Measurements from ENCODE around the gene PTPRO.
A peak's percentile ranks its signal among the peaks of the same experiment; 100 is the strongest.

Gene PTPRO

DNA sequence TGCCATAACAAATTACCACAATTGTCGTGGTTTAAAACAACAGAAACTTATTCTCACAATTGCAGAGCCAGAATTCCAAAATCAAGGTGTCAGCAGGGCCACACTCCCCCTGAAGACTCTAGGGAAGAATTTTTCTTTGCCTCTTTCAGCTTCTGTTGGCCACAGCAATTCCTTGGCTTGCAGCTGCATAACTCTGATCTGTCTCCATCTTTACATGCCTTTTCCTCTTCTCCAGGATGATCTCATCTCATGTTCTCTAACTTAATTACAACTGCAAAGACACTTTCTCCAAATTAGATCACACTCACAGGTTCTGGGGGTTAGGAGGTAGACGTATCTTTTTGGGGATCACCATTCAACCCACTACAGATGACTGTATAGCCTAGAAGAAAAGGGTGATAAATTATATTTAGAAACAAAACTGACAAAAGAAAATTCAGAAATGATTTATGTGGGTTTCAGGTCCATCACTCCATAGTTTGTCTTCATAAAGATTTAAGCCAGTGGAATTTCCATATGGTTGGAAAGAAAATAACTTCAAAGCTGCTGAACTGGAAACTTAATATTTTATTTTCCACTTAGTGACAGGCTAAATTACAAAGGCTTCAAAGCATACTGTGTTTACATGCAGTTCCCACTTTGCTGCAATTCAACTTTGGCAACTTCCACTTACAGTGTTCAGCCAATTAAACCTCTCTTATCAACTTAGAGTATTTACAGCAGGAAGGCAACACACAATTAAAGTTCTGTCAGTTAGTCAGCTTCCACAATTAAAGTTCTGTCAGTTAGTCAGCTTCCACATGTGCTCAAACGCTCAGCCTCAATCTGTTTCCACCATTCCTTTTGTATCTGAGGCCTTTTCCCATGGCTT, 253.6 kb downstream of the PTPRO start:
- DNase-seq (ENCODE audit: low read depth), result no peak
- TF ChIP-seq, protein P1, sequence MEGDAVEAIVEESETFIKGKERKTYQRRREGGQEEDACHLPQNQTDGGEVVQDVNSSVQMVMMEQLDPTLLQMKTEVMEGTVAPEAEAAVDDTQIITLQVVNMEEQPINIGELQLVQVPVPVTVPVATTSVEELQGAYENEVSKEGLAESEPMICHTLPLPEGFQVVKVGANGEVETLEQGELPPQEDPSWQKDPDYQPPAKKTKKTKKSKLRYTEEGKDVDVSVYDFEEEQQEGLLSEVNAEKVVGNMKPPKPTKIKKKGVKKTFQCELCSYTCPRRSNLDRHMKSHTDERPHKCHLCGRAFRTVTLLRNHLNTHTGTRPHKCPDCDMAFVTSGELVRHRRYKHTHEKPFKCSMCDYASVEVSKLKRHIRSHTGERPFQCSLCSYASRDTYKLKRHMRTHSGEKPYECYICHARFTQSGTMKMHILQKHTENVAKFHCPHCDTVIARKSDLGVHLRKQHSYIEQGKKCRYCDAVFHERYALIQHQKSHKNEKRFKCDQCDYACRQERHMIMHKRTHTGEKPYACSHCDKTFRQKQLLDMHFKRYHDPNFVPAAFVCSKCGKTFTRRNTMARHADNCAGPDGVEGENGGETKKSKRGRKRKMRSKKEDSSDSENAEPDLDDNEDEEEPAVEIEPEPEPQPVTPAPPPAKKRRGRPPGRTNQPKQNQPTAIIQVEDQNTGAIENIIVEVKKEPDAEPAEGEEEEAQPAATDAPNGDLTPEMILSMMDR (conservative IDR thresholded peaks at IDR 0.05; ENCODE audit: low read depth, low read length), result no peak
- no peak overlapping the region for H3K4me3 ChIP-seq (ENCODE audit: low read length)

DNA sequence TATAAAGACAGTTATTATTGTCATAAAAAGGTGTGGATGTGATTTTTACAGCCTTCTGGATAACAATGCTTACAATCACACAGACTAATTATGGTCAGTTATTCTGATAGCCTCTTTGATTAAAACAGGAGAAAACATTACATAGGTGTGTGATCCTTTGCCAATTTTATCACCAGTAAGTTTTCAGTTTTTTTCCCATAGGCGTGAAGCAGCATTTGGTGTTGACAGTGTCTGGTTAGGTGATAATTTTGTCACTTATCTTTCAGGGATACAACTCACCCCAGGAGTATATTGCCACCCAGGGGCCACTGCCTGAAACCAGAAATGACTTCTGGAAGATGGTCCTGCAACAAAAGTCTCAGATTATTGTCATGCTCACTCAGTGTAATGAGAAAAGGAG, 258.1 kb downstream of the PTPRO start:
- H3K4me3 ChIP-seq (ENCODE audit: low read length), result no peak overlapping the region
- TF ChIP-seq, protein P1 (conservative IDR thresholded peaks at IDR 0.05; ENCODE audit: low read depth, low read length), result no peak
- DNase-seq (ENCODE audit: low read depth), result no peak

DNA sequence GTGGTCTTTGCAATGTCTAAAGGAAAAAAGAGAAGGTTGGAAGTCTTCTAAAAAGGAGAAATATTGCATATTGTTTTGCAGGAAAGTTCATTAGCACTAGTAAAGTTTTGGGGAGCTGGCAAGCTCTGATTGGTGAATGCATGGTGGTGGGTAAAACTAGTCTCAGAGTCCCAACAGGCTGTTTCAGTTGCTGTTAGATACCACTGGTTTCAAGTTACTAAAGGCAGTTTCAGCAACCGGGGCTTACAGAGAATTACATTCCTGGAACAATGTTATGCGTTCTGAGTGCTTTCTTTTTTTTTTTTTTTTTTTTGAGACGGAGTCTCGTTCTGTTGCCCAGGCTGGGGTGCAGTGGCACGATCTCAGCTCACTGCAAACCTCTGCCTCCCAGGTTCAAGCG, 258.7 kb downstream of the PTPRO start:
- TF ChIP-seq, protein P1 (conservative IDR thresholded peaks at IDR 0.05; ENCODE audit: low read depth, low read length), result no peak
- H3K4me3 ChIP-seq (ENCODE audit: low read length), result no peak overlapping the region
- DNase-seq (ENCODE audit: low read depth), result no peak

DNA sequence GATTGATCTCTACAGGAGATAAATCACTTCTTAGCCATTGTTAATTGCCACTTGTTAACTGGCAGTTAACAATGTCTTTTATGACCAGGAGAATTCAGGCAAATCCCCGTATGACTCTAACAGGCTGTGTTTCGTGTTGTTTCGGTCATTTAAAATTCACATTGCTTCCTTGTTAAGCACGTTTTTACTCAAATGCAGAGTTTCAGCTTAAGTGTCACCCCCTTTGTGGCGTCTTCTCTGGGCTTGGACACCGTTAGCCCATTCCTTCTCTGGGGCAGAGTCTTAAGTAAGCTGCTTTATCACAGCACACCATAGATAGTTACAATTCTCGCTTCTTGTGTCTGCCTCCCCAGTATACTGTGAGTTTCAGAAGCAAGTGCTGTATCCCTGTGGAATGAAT, 261.5 kb downstream of the PTPRO start:
- DNase-seq (ENCODE audit: low read depth), result no peak
- TF ChIP-seq, protein P1 (conservative IDR thresholded peaks at IDR 0.05; ENCODE audit: low read depth, low read length), result no peak
- H3K4me3 ChIP-seq (ENCODE audit: low read length), result no peak overlapping the region

DNA sequence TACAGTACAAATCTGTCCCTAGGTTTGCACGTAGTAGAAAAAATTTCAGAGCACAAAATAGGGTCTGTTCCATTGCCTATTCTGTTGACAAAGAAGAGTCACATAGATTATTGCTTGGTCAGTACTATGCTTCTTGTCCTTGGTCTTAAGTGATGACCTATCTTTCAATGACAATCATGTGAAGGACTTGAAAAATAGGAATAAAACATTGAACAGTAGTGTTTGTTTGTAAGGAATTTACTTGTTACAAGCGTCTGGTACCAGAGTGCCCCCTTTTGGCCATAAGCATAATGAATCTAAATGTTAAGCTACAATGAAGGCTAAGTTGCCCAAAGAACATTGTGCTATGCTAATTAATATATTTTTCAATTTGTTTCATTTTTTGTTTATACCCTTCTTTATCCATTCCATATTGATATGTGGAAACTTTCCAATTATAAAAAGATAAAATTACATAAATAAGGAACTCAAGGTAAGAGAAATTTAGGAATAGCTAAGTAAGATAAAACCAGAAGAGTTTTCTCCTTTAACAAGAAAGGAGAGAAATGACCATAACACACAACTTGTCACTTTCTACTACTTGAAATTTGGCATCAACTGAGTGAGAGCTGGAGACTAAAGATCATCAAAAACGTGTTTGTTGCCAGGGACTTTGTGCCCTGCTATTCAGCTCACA, 262.2 kb downstream of the PTPRO start:
- TF ChIP-seq, protein P1 (conservative IDR thresholded peaks at IDR 0.05; ENCODE audit: low read depth, low read length), result peak; percentile 77
- H3K4me3 ChIP-seq (ENCODE audit: low read length), result no peak overlapping the region
- DNase-seq (ENCODE audit: low read depth), result no peak

DNA sequence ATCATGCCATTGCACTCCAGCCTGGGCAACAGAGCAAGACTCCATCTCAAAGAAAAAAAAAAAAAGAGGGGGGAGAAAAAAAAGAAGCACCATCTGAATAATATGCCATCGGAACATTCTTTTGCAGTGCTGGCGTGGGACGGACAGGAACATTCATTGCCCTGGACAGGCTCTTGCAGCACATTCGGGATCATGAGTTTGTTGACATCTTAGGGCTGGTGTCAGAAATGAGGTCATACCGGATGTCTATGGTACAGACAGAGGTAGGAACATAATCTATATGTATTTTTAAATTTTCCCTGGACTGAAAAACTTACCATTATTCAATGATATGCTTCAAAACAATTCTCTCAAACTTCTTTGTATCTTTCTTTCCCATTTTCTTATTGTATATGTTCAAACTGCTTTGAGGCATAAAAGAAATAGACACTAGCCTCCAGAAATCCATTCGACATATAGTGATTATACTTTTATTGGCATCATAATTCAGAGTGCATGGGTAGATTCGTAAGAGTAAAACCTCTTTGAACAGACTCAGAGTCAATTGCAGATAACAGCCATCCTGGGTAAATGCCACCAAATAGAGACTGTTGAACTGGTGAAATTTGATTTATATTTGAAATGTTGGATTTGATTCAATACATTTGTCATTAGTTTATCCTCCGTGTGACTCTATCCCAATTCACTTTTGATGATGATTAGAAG, 267.2 kb downstream of the PTPRO start:
- no peak for DNase-seq (ENCODE audit: low read depth)
- TF ChIP-seq, protein P1 (conservative IDR thresholded peaks at IDR 0.05; ENCODE audit: low read depth, low read length), result no peak
- H3K4me3 ChIP-seq (ENCODE audit: low read length), result no peak overlapping the region

Measured in retinal pigment epithelial cell (primary cell).